C4-2B (cell line): ENCODE results near the gene PEX12.

Experiments used
- CTCF ChIP-seq: fragments of 450-650 bp; conservative IDR thresholded peaks from 2 replicates; pipeline ENCODE4 v1.5.1; 2017; ENCODE audit warnings: mild to moderate bottlenecking
- ZFX ChIP-seq: fragments of 450-650 bp; IDR thresholded peaks from 2 replicates; pipeline ENCODE4 v1.6.1; 2017

GRCh38 chr17:35618628-35619027, 40.3 kb upstream of the PEX12 start:
- no peak for TF ChIP-seq CTCF
- no peak for TF ChIP-seq ZFX
